ENCODE data around the gene CAV2.

The CAV2 gene

DNA sequence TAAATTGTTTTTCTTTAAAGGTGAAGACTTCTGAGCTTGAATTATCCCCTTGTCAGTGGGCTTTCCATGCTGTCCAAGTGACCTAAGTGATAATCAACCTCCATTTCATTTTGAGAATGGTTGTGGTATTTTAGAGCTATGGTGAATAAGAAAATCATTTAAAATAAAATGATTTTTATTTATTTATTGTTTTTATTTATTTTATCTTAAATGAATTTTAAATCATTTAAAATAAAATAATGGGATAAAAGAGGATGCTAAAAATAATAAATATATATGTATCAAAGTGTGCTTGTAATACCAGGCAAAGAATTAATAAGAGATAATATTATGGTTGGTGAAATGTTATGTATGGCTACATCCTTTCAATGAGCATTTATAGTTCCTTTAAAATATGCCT is 49.8 kb downstream of the CAV2 start:
- DNase-seq: no peak

DNA sequence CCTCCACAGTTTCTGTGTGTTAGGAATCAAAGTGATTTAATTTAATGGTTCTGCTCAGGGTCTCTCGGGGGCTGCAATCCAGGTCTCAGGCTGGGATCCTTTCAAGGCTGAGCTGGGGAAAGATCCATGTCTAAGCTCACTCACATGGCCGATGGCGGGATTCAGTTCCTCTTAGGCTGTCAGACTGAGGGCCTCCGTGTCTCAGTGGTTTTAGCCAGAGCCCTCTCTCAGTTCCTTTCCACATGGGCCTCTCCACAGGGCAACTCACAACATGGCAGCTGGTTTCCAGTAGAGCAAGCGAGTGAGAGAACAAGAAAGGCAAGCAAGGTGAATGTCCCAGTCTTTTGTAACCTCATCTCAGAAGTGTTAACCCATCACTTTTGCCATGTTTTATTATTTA is 52.2 kb downstream of the CAV2 start:
- no peak for DNase-seq

GRCh38 chr7:116552602-116553001 is 53.1 kb downstream of the CAV2 start:
- no peak for DNase-seq

- DNase-seq: no peak
Observed at GRCh38 chr7:116553168-116553964, 53.8 kb downstream of the CAV2 start.

DNA sequence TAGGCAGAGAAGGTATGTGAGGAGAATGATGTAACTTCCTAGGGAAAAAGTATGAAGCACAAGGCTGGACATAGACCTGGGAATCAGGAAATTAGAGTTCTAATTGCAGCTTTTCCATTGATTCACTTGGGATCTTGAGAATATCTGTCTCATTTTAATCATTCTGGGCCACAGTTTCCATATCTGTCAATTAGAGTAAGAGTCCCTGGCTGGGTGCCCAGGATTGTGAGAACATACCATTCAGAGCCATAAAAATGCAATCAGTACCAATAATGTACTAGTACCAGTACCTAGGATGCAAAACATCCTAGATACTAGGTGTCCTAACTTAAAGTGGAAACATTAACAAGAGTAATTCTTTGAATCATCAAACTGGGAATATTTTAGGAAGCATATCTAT is 54.9 kb downstream of the CAV2 start:
- DNase-seq: no peak

DNA sequence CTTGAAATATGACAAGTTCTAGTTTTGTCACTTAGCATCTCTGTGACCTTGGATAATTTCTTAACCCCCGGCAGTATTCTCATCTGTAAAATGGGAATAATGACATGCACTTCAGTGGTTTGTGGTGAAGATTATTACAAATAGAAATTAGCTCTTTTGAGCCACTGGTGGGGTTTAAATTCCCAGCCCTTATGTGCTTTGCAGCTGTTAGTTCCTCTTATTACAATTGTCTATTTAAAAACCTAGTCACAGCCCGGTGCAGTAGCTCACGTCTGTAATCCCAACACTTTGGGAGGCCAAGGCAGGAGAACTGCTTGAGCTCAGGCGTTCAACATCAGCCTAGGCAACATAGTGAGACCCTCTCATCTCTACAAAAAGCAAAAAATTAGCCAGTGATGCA is 55.4 kb downstream of the CAV2 start:
- DNase-seq: no peak

DNA sequence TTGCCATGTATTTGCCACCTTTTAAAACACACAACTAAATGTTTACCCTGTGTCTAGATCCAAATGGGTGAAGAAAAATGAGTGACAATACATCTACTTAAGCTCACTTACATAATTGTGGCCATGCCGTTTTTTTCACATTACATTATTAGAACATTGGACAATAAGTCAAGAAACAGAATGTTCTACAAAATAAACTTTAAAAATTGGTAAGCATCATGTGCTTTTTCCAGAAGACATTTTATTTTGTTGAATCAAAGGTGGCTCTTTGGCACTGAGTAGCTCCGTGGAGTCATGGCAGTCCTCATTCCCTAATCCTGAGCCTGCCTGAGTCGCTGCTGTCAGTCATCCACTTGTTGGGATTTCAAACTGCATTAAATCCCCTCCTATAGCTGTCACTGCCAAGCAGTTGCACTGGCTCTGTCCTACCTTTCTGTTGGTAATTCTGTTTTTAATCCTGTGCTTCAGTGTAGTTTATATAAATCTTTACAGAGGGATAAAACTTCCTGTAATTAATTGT is 57.6 kb downstream of the CAV2 start:
- DNase-seq: no peak

DNA sequence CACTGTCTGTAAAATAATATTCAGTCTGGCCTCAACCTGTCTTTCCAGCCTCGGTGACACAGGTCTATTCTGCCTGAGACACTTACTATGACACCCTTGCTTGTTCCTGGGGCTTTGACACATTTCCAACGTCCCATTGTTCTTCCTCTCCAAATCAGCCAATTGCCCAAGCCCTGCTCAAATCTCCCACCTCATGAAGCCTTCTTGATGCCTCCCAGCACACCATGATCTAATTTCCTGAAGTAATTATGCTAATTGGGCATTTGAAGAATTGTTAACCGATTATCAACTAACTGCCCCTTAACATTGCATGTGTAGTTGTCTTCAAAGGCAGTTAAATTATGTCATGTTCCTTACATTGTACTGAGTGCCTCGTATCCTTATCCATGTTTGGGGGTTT is 58.4 kb downstream of the CAV2 start:
- no peak for DNase-seq
